GM19099 (cell line): ENCODE results near the gene ATF3.

ENCODE experiments used
- POLR2A ChIP-seq: IDR thresholded peaks from 3 replicates; pipeline ENCODE4 v1.6.1; 2011; ENCODE audit warnings: low read depth; ENCODE audit not compliant: insufficient read length; ENCODE audit errors: extremely low read depth

ATF3 gene

DNA sequence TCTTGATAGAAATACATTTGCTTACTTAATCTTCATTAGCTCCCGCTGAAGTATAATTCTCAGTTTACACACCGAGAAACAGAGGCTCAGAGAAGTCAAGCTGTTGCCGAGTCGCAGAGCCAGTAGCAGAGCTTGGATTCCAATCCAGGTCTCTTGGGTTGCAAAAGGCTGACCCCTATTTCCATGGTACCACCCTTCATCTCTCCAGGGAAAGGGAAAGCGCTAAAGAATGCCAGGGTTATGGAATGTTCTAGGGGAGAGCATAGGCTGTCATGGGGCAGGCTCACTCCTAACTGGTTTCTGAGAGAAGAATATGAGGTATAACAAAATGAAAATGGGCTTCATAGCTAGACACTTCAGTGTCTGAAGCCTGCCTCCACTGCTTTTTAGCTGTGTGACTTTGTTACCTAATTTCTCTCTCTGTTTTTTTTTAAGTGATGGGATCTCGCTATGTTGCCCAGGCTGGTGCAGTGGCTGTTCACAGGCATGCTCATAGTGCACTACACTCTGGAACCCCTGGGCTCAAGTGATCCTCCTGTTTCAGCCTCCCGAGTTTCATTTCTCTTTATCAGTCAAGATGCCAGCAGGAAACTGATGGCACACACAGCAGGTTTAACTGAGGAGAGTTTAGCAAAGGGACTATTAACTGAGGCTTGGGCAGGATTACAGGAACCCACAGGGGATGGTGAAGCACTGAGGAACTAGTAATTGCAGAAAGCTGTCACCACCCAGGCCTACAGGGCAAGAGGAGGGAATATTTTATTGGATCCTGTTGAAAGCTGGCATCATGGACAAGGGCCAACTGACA is 25.5 kb upstream of the ATF3 start:
- no peak for TF ChIP-seq POLR2A

DNA sequence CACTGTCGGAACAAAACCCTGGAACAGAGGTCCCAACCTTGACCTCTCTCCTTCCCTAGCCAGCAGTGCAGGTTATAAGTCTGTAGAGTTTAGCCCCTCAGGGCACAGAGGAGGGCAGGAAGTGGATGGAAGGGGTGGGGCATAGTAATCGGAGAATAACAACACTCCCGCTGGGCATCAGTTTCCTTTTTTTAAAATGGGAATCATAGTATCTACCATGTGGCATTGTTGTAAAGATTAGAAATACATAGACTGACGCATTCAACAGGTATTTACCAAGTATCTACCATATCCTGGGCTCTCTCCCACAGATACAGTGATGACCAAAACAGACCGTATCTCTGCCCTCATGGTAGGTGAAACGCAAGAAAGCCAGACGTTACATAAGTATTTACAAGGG is 24.9 kb upstream of the ATF3 start:
- no peak for TF ChIP-seq POLR2A

DNA sequence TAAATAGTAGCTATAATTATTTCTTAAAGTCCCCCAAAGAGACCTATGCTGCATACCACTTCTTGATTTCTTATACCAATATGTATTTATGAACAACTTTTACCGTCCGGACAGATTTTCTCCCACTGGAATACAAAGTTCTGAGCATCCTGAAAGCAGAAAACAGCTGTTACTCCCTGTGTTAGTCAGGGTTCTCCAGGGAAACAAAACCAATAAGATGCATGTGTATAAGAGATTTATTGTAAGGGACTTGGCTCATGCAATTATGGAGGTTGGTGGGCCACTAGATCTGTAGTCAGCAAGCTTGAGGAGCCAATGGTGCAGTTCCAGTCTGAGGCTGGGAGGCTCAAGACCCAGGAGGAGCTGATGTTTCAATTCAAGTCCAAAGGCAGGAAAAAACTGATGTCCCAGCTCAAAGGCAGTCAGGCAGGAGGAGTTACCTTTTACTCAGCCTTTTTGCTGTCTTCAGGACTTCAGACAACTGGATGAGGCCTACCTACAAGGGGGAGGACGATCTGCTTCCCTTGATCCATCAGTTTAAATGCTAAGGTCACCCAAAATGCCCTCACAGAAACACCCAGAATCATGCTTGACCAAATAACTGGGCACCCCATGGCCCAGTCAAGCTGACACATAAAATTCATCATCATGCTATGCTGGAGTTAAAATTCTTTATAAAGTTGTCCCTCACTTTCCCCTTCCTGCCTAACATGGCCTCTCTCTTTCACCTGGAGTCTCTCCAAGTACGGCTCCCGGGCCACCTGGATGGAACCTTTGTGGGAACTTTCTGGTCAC is 24.3 kb upstream of the ATF3 start:
- TF ChIP-seq POLR2A, result no peak

DNA sequence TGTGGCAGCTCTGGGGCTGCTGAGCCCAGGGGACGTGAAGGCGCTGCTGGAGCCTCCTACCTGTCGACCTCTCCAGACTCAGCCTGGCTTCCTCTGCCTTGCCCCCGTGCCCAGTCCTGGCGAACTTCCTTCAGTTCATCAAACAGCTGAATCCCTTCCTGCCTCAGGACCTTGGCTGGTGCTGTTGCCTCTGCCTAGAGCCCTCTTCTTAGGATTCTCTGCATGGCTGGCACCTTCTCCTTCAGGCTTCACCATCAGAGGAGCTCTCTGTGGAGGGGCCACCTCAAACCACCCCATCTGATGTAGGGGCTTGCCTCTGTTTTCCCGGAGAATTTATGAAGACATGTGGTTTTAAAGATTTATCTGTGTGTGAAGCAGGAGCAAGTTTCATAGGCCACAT is 23.4 kb upstream of the ATF3 start:
- TF ChIP-seq POLR2A, result no peak

DNA sequence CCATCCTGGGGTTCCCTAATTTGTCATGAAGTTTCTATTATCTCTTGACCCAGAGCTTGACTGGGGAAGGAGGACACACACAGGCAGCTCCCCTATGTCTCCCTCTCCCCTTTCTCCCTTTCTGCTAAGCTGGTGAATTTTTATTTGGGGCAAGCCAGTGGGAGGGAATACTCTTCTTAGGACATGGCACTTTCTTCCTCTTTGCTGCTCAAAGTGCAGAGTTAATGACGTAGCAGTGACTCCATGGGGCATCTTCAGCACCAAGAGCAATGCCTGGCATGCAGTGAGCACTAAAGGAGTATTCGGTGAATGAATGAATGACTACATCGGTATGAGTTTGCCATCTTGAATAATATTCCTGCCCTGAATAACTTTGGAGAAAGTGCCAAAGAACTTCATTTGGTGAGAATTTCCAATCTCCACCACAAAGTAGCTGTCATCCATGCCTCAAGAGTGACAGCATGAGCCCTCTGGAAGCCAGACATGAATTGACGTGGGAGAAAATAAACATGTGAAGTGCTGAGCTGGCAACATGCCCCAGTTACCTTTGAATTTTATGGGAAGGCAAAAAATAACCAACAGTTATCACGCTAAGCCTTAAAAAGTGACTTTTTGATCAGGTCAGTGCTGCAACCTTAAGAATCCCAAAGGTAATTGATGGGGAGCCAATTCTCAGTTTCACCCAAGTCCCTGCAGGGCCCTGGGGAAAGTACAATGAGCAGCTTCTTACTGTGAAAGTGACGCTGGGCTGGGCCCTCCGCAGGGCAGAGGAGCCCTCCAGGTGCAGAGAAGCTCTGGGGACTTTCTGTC is 22.1 kb upstream of the ATF3 start:
- TF ChIP-seq POLR2A, result no peak

DNA sequence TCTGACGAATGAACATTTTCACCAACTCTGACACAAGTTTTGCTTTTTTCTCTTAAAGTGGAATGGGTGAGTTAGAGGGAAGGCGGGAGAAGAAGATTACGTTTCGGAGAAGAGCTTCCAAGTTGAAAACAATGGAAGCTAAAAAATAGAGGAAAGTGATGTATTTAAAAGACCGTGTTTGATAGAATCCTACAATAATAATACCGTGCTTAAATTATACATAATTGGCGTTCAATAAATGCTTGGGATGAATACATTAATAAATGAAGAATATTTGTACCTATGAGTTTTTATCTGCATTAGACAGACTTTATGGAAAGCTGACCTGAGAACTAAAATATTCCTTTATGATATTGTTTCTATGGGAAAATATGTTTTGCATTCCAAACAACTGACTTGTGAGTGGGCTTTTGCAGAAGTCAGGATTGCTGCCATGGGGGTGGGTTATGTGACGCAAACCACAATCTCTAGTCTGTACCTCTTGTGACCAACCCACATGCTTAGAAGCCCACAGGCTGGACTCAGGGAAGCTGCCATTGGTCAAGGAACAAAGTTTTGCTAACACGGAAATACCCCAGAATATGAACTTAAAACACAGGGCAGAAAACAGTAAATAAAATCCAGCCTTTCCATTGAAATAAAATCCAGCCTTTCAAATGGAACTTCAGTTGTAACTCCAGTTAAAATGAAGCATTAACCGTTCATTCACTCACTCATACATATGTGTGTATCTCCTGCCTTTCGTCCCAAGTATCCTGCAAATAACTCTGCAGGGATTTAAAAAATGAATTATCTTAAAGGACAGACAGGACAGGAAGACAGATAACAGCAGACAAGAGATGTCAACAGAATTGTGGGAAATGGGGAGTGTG is 21.3 kb upstream of the ATF3 start:
- TF ChIP-seq POLR2A, result no peak

DNA sequence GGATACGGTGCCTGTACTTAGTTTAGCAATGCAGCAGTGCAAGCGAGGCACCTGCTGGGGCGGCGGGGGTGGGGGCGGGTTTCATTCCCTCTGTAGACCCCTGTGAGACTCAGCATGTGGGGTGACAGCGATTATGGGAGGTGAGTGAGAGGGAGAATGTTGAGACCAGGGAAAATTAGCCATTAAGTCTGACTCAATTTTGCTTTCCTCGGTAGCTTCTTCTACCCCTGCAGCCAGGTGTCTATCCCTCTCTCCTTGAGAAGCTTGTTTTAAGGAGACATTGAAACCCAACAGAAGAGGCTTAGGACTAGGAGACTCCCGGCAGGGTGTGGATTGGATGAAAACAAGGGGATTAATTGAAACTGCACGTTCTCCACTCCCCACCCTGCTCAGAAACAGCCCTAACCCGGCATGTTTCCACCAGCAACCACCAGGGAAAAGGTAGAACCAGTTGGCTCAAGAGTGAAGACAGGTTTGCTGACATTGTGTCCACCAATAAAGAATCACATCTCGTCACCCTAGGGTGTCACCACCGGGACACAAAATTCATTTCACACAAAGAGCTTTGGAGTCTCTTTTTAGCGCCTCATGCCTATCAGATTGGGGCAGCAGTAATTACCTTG is 20.6 kb upstream of the ATF3 start:
- TF ChIP-seq POLR2A, result no peak

DNA sequence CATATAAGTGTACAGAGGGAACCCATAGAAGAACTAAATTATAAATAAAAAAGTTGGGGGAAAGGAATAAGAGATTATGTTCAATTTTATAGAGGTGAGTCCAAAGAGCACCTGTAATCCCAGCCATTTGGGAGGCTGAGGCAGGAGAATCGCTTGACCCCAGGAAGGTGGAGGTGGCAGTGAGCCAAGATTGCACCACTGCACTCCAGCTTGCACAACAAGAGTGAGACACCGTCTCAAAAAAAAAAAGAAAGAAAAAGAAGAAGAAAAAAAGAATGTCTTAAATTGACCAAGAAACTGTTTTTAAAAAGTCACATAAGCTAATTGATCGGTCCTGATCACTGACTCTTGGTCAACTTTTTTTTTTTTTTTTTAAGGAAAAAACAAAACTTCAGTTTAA is 19.1 kb upstream of the ATF3 start:
- TF ChIP-seq POLR2A, result no peak

DNA sequence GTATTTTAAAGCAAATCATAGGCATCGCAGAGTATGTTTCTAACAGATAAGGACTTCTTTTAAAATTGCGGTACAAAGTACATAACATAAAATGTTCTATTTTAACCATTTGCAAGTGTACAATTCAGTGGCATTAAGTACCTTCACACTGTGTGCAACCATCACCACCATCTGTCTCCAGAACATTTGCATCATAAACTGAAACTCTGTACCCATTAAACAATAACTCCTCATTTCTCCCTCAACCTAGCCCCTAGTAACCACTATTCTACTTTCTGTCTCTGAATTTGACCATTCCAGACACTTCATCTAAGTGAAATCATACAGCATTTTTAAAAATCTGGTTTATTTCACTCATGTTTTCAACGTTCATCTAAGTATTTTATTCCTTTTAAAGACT is 16.6 kb upstream of the ATF3 start:
- no peak for TF ChIP-seq POLR2A

DNA sequence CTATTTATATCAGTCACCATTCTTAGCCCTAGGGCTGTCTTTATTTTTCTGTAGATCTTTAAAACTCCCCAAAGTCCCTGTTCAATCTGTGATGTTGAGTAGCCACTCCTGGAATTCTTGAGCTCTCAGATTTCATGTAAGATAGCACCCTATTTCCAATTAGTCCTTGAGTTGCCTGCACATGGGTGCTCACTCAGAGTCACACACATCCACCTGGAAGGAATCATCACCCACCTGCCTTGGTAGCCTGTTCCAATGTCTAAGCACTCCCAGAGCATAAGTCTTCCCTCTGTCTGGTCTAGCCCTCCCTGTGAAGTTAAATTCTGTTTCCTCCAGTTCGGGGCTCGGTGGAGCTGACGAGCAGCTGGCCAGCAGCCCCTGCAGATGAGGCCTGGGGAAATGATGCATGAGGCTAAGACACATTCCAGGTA is 14.7 kb upstream of the ATF3 start:
- no peak for TF ChIP-seq POLR2A

DNA sequence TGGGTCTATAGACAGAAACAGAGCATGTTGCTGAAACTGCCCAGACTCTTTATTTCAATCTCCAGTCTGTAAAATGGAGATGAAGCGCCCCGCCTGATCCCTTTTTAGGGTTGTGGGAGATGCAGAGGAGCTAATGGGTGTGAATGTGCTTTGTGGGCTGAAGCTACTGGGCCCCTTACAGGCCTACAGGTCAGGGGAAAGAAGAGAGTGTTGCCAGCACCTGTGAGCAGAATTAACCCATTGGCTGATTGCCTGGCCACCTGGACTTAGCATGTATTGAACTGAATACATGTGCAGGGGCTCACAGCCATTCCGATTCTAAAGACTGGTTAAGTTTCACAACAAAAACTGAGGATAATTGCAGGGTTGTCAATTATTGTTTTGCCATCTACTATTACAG is 13.9 kb upstream of the ATF3 start:
- TF ChIP-seq POLR2A, result no peak

DNA sequence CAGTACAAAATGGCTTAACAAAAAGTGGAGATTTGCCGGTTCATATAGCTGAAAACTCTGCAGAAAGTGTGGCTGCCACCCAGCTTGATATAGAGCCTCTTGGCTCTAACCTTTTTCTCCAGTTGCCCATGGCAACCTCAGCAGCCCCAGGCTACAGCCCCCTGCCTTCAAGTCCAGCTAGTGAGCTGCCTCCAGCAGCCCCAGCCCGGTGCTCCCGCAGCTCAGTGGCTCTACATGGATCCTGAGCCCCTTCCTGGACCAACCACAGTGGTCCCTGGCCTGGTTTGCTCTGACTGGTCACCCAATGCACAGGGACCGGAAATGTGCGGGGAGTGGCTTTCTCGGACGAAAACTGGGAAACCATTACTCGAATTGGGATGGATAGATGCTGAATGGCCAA is 13.3 kb upstream of the ATF3 start:
- no peak for TF ChIP-seq POLR2A

DNA sequence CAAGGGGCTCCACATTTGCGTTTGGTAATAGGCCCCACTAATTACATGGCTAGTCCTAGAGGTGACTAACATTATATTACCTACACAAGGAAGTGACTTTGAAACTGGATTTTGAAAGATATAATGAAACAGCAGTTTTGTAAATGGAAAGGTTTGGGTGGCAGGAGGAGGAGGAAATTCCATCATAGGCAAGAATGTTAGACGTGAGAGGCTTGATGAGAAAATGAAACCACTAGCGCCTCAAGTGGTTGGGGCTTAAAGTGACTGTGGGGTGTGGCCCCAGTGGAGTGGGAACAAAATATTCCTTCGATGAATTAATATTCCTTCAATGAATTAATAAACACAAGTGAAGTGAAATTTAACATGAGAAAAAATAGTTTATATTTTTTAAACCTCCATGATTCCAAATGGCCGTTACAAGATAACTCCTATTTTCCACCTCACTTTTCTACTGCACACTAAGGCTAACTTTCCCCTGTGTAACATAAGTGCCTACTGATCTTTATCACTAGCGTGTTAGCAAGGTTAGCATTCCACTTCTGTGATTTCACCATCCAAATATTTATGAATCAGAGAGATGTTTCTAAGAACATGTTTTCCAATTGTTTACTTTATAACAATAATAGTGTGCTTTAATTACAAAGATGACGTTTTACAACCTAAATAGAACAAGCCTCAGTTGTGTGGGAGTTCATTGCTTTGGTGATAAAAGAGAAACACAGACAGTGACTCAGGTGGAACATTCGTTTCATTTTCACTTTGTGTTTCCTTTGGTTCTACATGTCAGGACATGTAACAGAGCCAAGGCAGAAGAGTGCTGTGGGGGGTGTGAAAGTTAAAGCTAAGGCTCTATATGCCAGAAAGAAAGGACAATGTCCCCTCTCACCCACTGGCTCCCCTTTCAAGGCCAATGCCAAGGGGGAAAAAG is 12.5 kb upstream of the ATF3 start:
- TF ChIP-seq POLR2A, result no peak
